Mesenchymal stem cell (in vitro differentiated cells and primary cell): ENCODE results near the gene CFAP126.

Experiments
- DNase-seq: peaks from one replicate; pipeline ENCODE4 v3.0.0-alpha.2; 2013
- H2AFZ ChIP-seq: one replicate; pipeline ENCODE4 v1.6.1; 2013; ENCODE audit warnings: low read depth, mild to moderate bottlenecking, control low read depth, inconsistent platforms, low read length, moderate library complexity
- H2AK5ac ChIP-seq: 2 replicates; pipeline ENCODE4 v1.6.1; 2013; ENCODE audit warnings: low read length, moderate library complexity, mild to moderate bottlenecking, inconsistent platforms; ENCODE audit not compliant: severe bottlenecking
- H2BK120ac ChIP-seq: one replicate; pipeline ENCODE4 v1.6.1; 2013; ENCODE audit warnings: low read depth, mild to moderate bottlenecking, inconsistent platforms, low read length, moderate library complexity
- H2BK12ac ChIP-seq, 2 experiments: one replicate each; pipeline ENCODE4 v1.6.1; 2013; ENCODE audit warnings: inconsistent platforms in 2 of 2, low read length in 2 of 2, mild to moderate bottlenecking in 2 of 2, moderate library complexity in 2 of 2, control low read depth in 1 of 2
- H2BK15ac ChIP-seq: one replicate; pipeline ENCODE4 v1.6.1; 2013; ENCODE audit warnings: mild to moderate bottlenecking, low read depth, inconsistent platforms; ENCODE audit not compliant: poor library complexity, severe bottlenecking
- H2BK5ac ChIP-seq: 2 replicates; pipeline ENCODE4 v1.6.1; 2013; ENCODE audit warnings: low read depth, mild to moderate bottlenecking, low read length, control low read depth, inconsistent platforms; ENCODE audit not compliant: poor library complexity, severe bottlenecking
- H3K14ac ChIP-seq, 2 experiments: one replicate each; pipeline ENCODE4 v1.6.1; 2013; ENCODE audit warnings: inconsistent platforms in 2 of 2, low read length in 2 of 2, control low read depth in 1 of 2, mild to moderate bottlenecking in 1 of 2, moderate library complexity in 1 of 2
- H3K18ac ChIP-seq, 2 experiments: one replicate each; pipeline ENCODE4 v1.6.1; 2013; ENCODE audit warnings: inconsistent platforms in 2 of 2, low read length in 2 of 2, control low read depth in 1 of 2, low read depth in 1 of 2, mild to moderate bottlenecking in 1 of 2
- H3K23ac ChIP-seq, 2 experiments: one replicate each; pipeline ENCODE4 v1.6.1; 2013; ENCODE audit warnings: inconsistent platforms in 2 of 2, low read length in 2 of 2, mild to moderate bottlenecking in 2 of 2, moderate library complexity in 2 of 2, control low read depth in 1 of 2
- H3K27ac ChIP-seq: 2 replicates; pipeline ENCODE4 v1.5.1; 2013; ENCODE audit warnings: mild to moderate bottlenecking, moderate library complexity, low read length, control low read depth, inconsistent platforms; ENCODE audit not compliant: poor library complexity, severe bottlenecking
- H3K27me3 ChIP-seq, 2 experiments: 2 replicates each; pipeline versions ENCODE4 v1.6.1 to v1.7.0; 2013; ENCODE audit warnings: low read length in 2 of 2, mild to moderate bottlenecking in 2 of 2, moderate library complexity in 2 of 2, control low read depth in 1 of 2, inconsistent platforms in 1 of 2; ENCODE audit not compliant: control insufficient read depth in 1 of 2, insufficient read depth in 1 of 2
- H3K36me3 ChIP-seq, 2 experiments: 2 replicates each; pipeline versions ENCODE4 v1.6.1 to v1.7.0; 2013; ENCODE audit warnings: low read length in 2 of 2, control low read depth in 1 of 2, inconsistent platforms in 1 of 2, low read depth in 1 of 2, mild to moderate bottlenecking in 1 of 2; ENCODE audit not compliant: insufficient read depth in 2 of 2, control insufficient read depth in 1 of 2
- H3K4ac ChIP-seq, 2 experiments: one replicate each; pipeline ENCODE4 v1.6.1; 2013; ENCODE audit warnings: inconsistent platforms in 2 of 2, low read length in 2 of 2, mild to moderate bottlenecking in 2 of 2, moderate library complexity in 2 of 2, control low read depth in 1 of 2, low read depth in 1 of 2
- H3K4me1 ChIP-seq: 2 replicates; pipeline ENCODE4 v1.6.1; 2013; ENCODE audit warnings: low read depth, low read length, control low read depth; ENCODE audit not compliant: control insufficient read depth, insufficient read depth
- H3K4me2 ChIP-seq: 2 replicates; pipeline ENCODE4 v1.6.1; 2013; ENCODE audit warnings: low read length, mild to moderate bottlenecking, inconsistent platforms; ENCODE audit not compliant: poor library complexity, severe bottlenecking
- H3K4me3 ChIP-seq, 2 experiments: 2 replicates each; pipeline versions ENCODE4 v1.5.1 to v1.7.0; 2013; ENCODE audit warnings: low read length in 2 of 2, mild to moderate bottlenecking in 2 of 2, control low read depth in 1 of 2, low read depth in 1 of 2; ENCODE audit not compliant: insufficient read depth in 1 of 2
- H3K79me1 ChIP-seq: replicated peaks from 2 replicates; pipeline ENCODE4 v1.6.1; 2013; ENCODE audit warnings: mild to moderate bottlenecking, control low read depth, low read length, inconsistent platforms; ENCODE audit not compliant: poor library complexity, severe bottlenecking
- H3K9ac ChIP-seq: 2 replicates; pipeline ENCODE4 v1.7.0; 2013; ENCODE audit warnings: mild to moderate bottlenecking, low read length, moderate library complexity
- H3K9me3 ChIP-seq: 2 replicates; pipeline ENCODE4 v1.7.0; 2013; ENCODE audit warnings: mild to moderate bottlenecking, low read length; ENCODE audit not compliant: control insufficient read depth
- H4K8ac ChIP-seq: one replicate; pipeline ENCODE4 v1.6.1; 2013; ENCODE audit warnings: inconsistent platforms, mild to moderate bottlenecking, low read length, moderate library complexity
- H4K91ac ChIP-seq: one replicate; pipeline ENCODE4 v1.6.1; 2013; ENCODE audit warnings: mild to moderate bottlenecking, low read length, inconsistent platforms
- whole genome bisulfite sequencing: methylation state at CpG from one replicate; pipeline ENCODE4 v1.1.7; 2013; ENCODE audit warnings: mixed read lengths; 5-methylcytosine and 5-hydroxymethylcytosine counted together

The CFAP126 gene

DNA sequence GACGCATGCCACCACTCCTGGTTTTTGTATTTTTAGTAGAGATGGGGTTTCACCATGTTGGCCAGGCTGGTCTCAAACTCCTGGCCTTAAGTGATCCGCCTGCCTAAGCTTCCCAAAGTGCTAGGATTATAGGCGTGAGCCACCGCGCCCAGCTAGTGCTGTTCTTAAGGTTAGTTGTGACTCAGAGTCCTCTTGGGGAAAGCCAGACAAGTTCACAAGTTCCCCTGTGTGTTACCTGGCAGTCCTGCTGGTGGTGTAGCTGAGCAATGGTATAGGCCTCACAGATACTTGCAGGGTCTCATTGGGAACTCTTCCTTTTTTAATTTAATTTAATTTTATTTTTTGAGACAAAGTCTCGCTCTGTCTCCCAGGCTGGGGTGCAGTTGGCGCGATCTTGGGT is 10.6 kb downstream of the CFAP126 start:
- no peak for DNase-seq
- Histone ChIP-seq H3K4ac (no peak overlapping the region), H3K27ac (no peak overlapping the region), H3K4me1 (no peaks in the 10 kb centered on the region), H3K27me3 (no peaks in the 10 kb centered on the region), H4K91ac (no peak overlapping the region), H3K23ac (no peak overlapping the region), H2BK12ac (no peak overlapping the region), H2BK5ac (no peak overlapping the region), H4K8ac (no peak overlapping the region), H2BK15ac (no peak overlapping the region), H3K79me1 (peaks cover 19% of the 10 kb centered on the region), H3K36me3 (peaks cover 12 to 30% of the 10 kb centered on the region in 2 experiments), H3K14ac (no peak overlapping the region), H3K9me3 (no peaks in the 10 kb centered on the region), H2BK120ac (no peak overlapping the region), H2AFZ (no peak overlapping the region), H3K4me2 (no peak overlapping the region), H2AK5ac (no peak overlapping the region), H3K9ac (no peak overlapping the region), H3K4me3 (no peak overlapping the region), H3K18ac (no peak overlapping the region)
- WGBS = 98% methylated on average over 8 of the region's 8 CpGs

DNA sequence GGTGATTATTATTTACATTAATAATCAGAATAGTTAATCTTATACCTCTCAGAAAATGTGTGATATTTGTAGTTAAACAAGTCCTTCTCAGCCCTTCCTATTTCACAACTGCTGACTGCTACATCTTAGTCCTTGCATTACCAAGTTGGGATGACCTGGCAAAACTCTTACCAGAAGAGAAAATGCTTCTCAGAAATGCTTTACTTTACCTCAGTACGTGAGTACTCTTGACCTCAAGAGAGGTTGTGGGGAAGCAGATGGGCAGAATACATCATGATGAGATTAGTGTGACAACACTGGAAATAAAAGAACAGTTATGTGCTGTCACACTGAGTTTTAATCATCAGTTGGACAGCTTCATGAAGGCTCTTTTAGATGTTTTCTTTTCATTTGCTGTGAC is 16.2 kb downstream of the CFAP126 start:
- H2BK120ac ChIP-seq = no peak overlapping the region
- H4K91ac ChIP-seq = no peak overlapping the region
- peaks cover 18% of the 10 kb centered on the region for H3K79me1 ChIP-seq
- 88% methylated on average over 1 of the region's 1 CpG for WGBS
- H3K27ac ChIP-seq = no peak overlapping the region
- H3K9ac ChIP-seq = no peak overlapping the region
- no peak overlapping the region for H3K18ac ChIP-seq
- no peak overlapping the region for H2BK15ac ChIP-seq
- no peak overlapping the region for H3K4ac ChIP-seq
- no peak overlapping the region for H3K4me2 ChIP-seq
- H3K36me3 ChIP-seq = peaks cover 6 to 31% of the 10 kb centered on the region in 2 experiments
- H3K14ac ChIP-seq = no peak overlapping the region
- H2AFZ ChIP-seq = no peak overlapping the region
- H2BK5ac ChIP-seq = no peak overlapping the region
- no peaks in the 10 kb centered on the region for H3K9me3 ChIP-seq
- no peak overlapping the region for H3K23ac ChIP-seq
- H2AK5ac ChIP-seq = no peak overlapping the region
- H3K4me3 ChIP-seq = no peak overlapping the region
- H2BK12ac ChIP-seq = no peak overlapping the region
- no peaks in the 10 kb centered on the region for H3K4me1 ChIP-seq
- no peaks in the 10 kb centered on the region for H3K27me3 ChIP-seq
- DNase-seq = peak; percentile 22
- H4K8ac ChIP-seq = no peak overlapping the region

DNA sequence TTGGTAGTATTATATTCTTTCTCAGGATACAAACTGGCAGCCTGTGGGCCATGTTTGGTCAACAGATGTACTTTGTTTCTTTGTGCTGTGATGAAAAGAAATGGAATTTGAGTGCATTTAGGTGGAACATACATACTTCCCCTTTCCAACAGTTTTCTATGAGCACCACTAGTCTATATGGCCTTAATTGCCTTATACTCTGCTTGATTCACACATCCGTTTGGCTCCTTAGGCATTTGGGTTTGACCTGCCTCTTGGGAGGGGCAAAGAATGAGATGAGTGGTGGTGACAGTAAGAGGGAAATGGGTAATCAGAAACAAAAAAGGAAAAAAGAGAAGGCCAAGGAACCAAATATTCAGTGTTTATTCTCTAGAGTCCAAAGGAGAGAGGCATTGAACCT is 17.0 kb downstream of the CFAP126 start:
- Histone ChIP-seq H3K79me1 (peaks cover 17% of the 10 kb centered on the region), H3K27me3 (no peaks in the 10 kb centered on the region), H2AFZ (no peak overlapping the region), H3K4ac (no peak overlapping the region), H4K8ac (no peak overlapping the region), H2BK15ac (no peak overlapping the region), H2AK5ac (no peak overlapping the region), H3K4me1 (no peaks in the 10 kb centered on the region), H2BK120ac (no peak overlapping the region), H2BK12ac (no peak overlapping the region), H3K14ac (no peak overlapping the region), H4K91ac (no peak overlapping the region), H3K23ac (no peak overlapping the region), H3K4me2 (no peak overlapping the region), H2BK5ac (no peak overlapping the region), H3K9ac (no peak overlapping the region), H3K9me3 (no peaks in the 10 kb centered on the region), H3K27ac (no peak overlapping the region), H3K18ac (no peak overlapping the region), H3K36me3 (peaks cover 7 to 36% of the 10 kb centered on the region in 2 experiments), H3K4me3 (no peak overlapping the region)
- no peak for DNase-seq
- 100% methylated on average over 1 of the region's 1 CpG for WGBS

DNA sequence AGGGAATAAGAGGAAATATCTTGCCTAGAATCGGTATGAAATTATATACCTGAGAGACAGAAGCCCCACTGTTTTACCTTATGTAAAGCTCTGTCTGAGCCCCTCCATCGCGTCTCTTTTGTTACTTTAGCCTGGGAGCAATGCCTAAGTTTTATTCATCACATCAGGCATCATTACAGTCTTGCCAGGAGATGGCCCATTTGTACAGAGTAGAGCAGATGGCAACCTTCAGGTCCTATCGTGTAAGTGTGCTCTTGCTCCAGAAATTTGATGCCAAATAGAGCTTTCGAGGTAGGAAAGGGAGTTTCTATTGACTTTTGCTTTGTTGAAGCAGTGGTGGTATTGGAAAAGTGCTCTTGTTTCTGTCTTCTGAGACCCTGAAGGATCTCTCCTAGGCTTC is 24.9 kb downstream of the CFAP126 start:
- no peak overlapping the region for H2AK5ac ChIP-seq
- 97% methylated on average over 5 of the region's 5 CpGs for WGBS
- H3K27ac ChIP-seq = peak overlapping the region; percentile 23
- H3K4me2 ChIP-seq = no peak overlapping the region
- DNase-seq = no peak
- H4K8ac ChIP-seq = no peak overlapping the region
- H4K91ac ChIP-seq = no peak overlapping the region
- H3K36me3 ChIP-seq = peaks cover 27 to 61% of the 10 kb centered on the region in 2 experiments
- H3K27me3 ChIP-seq = no peaks in the 10 kb centered on the region
- no peak overlapping the region for H2AFZ ChIP-seq
- H3K9ac ChIP-seq = no peak overlapping the region
- H3K4me3 ChIP-seq = no peak overlapping the region
- no peak overlapping the region for H3K23ac ChIP-seq
- H3K18ac ChIP-seq = no peak overlapping the region
- H3K79me1 ChIP-seq = peaks cover 20% of the 10 kb centered on the region
- no peak overlapping the region for H2BK120ac ChIP-seq
- H3K9me3 ChIP-seq = no peaks in the 10 kb centered on the region
- H3K14ac ChIP-seq = no peak overlapping the region
- no peaks in the 10 kb centered on the region for H3K4me1 ChIP-seq
- H2BK5ac ChIP-seq = no peak overlapping the region
- no peak overlapping the region for H2BK15ac ChIP-seq
- H2BK12ac ChIP-seq = no peak overlapping the region
- H3K4ac ChIP-seq = no peak overlapping the region
